NCI-H128 (cell line): Measurements from ENCODE around the gene PIK3C3.
"Not testable (repeated sequence)": the region's sequence is repeated elsewhere in the genome, so short reads cannot be mapped to it uniquely, and the experiment has no call there.

Experiments
- DNase-seq: peaks from one replicate; lab custom pipeline; 2025; ENCODE audit not compliant: unreplicated experiment; lab: John Stamatoyannopoulos, UW

PIK3C3 gene

DNA sequence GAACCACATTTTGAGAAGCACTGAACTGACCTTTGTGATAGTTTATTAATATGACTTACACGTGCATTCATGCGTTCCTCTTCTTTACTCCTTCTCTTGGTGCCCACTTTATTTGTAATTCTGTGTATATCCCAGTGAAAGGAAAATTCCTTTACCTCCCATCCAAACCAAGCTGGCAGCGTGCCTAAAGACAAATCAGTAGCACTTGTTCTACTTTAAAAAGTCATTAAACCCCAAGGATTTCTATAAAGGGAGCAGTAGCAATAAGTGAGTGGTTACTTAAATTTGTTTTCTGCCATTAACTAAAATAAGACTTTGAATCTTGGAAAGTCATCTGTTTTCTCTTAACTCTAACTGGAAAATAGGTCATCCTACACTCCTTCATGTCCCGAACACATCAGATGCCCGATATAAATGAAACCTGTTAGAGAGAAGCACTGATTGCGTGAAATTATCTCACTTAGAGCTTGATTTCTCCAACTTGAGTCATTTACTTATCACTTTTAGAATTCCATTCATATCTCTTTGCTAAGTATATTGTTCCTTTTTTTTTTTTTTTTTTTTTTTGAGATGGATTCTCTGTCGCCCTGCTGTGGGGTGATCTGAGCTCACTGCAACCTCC is 10.7 kb downstream of the PIK3C3 start:
- DNase-seq, result no peak

GRCh38 chr18:41966943-41967342 is 11.9 kb downstream of the PIK3C3 start:
- DNase-seq, result no peak

DNA sequence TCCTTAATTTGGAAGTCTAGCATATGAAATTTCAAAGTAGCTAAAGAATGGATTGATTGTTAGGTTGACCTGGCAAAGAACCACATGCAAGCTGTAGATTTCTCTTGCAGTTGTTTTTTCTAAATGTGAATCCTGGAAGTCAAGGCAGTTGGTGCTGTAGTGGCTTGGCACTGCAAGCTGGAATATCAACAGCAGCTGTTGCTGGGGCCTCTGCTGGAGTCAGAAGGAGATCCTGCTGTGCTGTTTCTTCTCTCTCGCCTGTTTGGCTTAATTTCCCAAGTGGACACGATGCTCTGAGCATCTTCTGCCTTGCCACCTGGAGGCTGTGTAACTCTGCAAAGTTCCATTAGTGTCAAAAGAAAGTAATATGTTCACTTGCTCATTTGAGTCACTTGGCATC is 12.6 kb downstream of the PIK3C3 start:
- no peak for DNase-seq

DNA sequence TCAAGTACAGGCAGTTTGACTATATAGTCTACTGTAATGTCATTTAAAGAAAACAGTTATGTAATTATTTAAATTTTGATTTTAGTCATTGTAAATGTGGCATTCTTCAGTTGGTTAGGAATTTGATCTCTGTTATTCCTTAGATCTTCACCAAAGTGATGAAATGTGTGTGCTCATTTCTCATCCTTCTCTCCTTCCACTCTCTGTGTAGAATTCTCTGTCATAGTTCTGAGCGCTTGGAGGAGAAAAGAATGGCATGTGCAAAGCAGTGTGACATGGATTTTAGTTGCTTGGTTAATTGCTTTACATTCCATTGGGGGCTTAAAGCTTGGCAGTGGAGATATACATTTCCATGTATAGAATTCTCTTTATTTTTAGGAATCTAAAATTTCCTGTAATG is 14.8 kb downstream of the PIK3C3 start:
- DNase-seq, result no peak

GRCh38 chr18:41972067-41972925 is 17.3 kb downstream of the PIK3C3 start:
- DNase-seq, result no peak

DNA sequence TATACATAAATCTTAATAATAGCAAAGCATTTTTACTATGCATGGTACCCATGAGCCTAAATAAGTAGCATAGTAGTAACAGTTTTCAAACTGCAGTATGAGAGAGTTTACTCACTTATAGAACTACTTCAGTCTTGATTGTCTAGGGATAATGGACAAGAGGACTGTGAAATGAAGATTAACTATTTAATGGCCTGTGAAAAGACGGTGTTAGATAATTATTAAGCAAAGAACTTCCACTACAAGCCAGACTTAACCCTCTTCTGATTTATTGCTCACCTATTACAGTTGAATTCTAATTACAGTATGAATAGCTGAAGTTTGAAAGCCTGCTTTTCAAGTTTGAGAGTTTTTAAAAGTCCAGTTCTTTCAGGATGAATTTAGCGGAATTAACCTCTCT is 18.9 kb downstream of the PIK3C3 start:
- DNase-seq, result no peak

DNA sequence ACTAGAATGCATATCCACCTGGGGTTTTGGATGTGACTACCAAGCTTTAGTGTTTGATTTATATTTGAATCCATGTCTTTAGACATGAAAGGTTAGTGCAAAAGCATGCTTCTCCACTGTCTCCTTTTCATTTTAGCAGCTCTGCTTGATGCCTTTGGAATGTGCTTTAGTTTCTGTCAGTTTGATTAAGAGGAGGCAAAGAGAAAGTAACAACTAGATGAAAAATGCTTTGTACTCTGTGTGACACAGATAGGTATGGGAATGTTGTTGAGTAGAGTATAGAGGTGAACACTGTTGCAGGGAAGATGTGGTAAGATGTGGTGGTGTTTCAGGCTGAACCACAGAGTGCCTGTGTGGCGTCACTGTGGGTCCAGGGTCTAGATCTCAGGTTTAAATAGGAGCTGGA is 19.8 kb downstream of the PIK3C3 start:
- DNase-seq, result no peak

DNA sequence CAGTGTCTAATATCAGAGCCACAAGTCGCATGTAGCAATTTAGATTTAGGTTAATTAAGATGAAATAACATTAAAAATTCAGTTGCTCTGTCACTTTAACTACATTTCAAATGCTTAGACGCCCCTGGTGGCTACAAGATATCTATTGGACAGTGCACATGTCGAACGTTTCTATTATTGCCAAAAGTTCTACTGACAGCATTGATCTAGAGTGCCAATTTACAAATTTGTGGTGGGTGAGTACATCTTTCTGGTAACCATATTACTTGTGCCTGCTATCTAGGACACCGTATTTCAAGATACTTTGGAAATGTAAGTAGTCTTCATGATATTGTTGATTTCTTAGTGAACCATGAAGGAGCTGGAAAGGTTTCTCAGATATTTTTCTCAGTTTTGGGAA is 20.2 kb downstream of the PIK3C3 start:
- no peak for DNase-seq

- DNase-seq, result no peak
Observed at GRCh38 chr18:41977233-41977632, 22.2 kb downstream of the PIK3C3 start.

DNA sequence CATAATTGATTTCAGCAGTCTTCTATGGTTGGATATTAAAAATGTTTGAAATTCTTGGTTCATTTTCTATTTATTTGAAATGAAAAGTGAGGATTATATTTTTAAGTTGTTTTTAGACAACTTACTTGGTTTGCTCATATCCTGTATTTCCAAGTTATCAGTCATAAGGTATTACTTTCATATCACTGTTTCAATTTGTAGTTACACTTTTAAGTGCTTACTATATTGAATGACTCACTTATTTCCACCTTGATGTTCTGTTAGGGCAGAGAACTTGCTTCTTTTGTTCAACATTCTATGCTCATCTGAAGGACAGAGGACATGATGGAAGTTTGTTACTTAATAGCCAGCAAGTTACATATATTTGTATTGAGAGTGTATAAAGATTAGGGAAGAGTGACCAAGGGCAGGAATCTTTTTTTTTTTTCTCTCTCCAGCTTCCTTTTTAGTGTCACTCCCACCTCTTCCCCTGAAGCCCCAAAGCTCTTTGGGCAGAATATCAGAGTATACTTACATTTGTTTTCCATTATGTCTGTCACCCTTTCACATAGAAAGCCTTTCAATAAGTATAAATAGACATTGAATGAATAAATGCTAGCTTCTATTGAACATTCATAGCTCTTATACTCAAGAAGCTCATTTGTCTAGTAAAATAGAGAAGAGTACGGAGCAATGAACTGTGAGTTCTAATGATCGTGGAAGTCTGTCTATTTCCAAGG is 28.1 kb downstream of the PIK3C3 start:
- no peak for DNase-seq

DNA sequence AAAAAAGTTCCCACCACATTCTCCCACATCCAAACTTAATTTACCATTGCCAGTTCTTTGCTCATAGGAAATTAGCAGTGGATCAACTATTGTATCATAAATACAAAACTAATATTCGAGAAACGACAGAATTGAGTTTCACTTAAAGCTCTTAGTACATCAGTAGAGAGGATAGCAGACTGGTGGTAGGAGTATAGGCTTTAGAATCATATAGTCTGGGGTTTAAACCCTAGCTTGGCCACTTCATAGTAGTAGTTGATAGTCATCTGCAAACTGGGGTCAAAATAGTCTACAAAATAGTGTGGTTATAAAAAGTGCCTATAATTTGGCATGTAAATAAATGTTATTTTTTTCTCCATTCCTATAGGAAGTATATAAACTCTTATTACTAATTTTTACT is 30.9 kb downstream of the PIK3C3 start:
- DNase-seq, result no peak

- DNase-seq, result no peak
Observed at GRCh38 chr18:41989508-41989907, 34.5 kb downstream of the PIK3C3 start.

DNA sequence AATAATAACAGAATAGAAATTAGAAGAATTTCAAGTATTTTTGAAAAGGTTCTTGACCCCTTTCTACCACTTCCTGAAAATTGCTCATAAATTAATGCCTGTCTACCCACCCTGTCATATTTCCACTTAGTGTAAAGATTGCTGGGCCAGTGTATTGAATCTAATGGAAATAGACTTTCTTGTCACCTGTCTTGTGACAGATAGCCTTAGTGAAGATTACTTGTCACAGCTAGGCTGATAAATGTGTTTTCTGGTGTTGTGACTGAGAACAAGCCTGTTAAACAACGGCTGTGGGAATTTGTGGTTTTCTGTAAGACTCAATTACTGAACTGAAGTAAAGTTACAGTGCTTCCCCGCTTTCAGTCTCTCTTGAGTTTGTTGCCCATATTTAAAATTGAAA is 37.0 kb downstream of the PIK3C3 start:
- no peak for DNase-seq

GRCh38 chr18:41992703-41993102 is 37.7 kb downstream of the PIK3C3 start:
- DNase-seq, result no peak

GRCh38 chr18:41993151-41993550 is 38.1 kb downstream of the PIK3C3 start:
- no peak for DNase-seq

DNA sequence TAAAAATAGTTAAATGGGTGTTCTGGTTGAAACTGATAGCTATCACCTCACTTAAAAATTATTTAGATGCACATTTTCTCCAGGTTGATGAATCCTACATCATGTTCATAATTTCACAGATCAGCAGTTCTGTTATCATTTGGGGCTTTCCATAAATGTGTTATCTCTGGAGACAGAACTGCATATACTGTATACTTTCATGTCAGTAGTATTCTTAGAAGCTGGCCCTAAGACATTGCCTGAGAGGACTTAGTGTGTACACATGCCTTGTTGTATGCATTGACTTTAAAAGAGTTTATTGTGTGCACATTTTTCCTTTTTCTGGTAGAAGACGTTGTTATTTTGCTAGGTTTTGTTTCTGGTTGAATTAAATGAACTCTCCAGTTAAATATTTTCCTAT is 41.0 kb downstream of the PIK3C3 start:
- DNase-seq, result no peak

GRCh38 chr18:41999751-42000150 is 44.7 kb downstream of the PIK3C3 start:
- no peak for DNase-seq

GRCh38 chr18:42001801-42002200 is 46.8 kb downstream of the PIK3C3 start:
- no peak for DNase-seq

- no peak for DNase-seq
Observed at GRCh38 chr18:42004653-42005052, 49.6 kb downstream of the PIK3C3 start.

DNA sequence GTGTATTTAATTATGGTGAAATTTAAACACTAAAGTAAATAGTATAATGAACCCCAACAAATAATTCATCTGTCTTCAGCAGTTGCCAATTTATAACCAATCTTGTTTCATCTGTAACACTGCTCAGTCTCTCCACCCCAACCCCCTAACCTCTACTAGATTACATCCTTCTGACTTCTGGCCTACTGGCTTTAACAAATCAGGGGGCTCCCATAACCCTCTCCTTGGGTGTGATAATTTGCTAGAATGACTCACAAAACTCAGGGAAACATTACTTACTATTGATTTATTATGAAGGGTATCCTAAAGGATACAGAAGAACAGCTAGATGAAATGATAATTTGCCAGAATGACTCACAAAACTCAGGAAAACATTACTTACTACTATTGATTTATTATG is 50.7 kb downstream of the PIK3C3 start:
- DNase-seq, result no peak

DNA sequence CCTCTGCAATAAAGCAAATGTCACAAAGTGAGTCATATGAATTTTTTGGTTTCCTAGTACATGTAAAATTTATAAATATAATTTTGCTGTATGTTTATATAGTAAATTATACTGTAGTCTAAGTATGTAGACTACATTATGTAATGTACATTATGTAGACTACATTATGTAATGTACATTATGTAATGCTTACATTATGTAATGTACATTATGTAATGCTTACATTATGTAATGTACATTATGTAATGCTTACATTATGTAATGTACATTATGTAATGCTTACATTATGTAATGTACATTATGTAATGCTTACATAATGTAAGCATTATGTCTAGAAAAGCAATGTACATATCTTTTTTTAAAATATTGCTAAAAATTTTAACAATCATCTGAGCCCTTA is 54.4 kb downstream of the PIK3C3 start:
- not testable (repeated sequence) for DNase-seq

- DNase-seq, result no peak
Observed at GRCh38 chr18:42011053-42011452, 56.0 kb downstream of the PIK3C3 start.
